Smooth muscle cell (in vitro differentiated cells): ENCODE data around the gene KIF19. TPM values are rescaled to one million over a fixed set of nuclear protein-coding genes. Genes with fewer than 3 reads are reported as not detected.

ENCODE experiments used
- DNase-seq: peaks from one replicate; lab custom pipeline; 2025; ENCODE audit not compliant: unreplicated experiment; lab: John Stamatoyannopoulos, UW
- H2AFZ ChIP-seq: fragments of 200-600 bp; sonication (generic); 2 replicates; pipeline ENCODE4 v1.6.0; 2016; ENCODE audit warnings: antibody characterized with exemption, low read depth, mild to moderate bottlenecking
- H3F3A ChIP-seq: fragments of 200-600 bp; sonication (generic); 2 replicates; pipeline ENCODE4 v1.6.0; 2017; ENCODE audit warnings: antibody characterized with exemption, low read depth
- H3K27ac ChIP-seq: fragments of 200-600 bp; sonication (generic); 2 replicates; pipeline ENCODE4 v1.5.1; 2016; ENCODE audit warnings: low read depth, mild to moderate bottlenecking
- H3K27me3 ChIP-seq: fragments of 200-600 bp; sonication (generic); 2 replicates; pipeline ENCODE4 v1.6.1; 2016; ENCODE audit warnings: low read depth, mild to moderate bottlenecking
- H3K36me3 ChIP-seq: fragments of 200-600 bp; sonication (generic); 2 replicates; pipeline ENCODE4 v1.5.1; 2016; ENCODE audit warnings: low read depth
- H3K4me1 ChIP-seq: fragments of 200-600 bp; sonication (generic); 2 replicates; pipeline ENCODE4 v1.5.1; 2016; ENCODE audit warnings: low read depth
- H3K4me2 ChIP-seq: fragments of 200-600 bp; sonication (generic); 2 replicates; pipeline ENCODE4 v1.6.0; 2016; ENCODE audit warnings: mild to moderate bottlenecking
- H3K4me3 ChIP-seq: fragments of 200-600 bp; sonication (generic); 2 replicates; pipeline ENCODE4 v1.5.1; 2016; ENCODE audit warnings: mild to moderate bottlenecking
- H3K79me2 ChIP-seq: fragments of 200-600 bp; sonication (generic); 2 replicates; pipeline ENCODE4 v1.6.0; 2016; ENCODE audit warnings: low read depth, mild to moderate bottlenecking
- H3K9ac ChIP-seq: fragments of 200-600 bp; sonication (generic); 2 replicates; pipeline ENCODE4 v1.6.0; 2016; ENCODE audit warnings: low read depth
- H3K9me3 ChIP-seq: fragments of 200-600 bp; sonication (generic); replicated peaks from 2 replicates; pipeline ENCODE4 v1.5.1; 2016; ENCODE audit warnings: low read depth
- H4K20me1 ChIP-seq: fragments of 200-600 bp; sonication (generic); 2 replicates; pipeline ENCODE4 v1.6.0; 2016; ENCODE audit warnings: low read depth
- CTCF ChIP-seq: fragments of 200-600 bp; sonication (generic); IDR thresholded peaks from 2 replicates; pipeline ENCODE4 v1.5.1; 2017; ENCODE audit warnings: borderline replicate concordance, mild to moderate bottlenecking, antibody characterized with exemption; ENCODE audit not compliant: insufficient read depth, poor library complexity, severe bottlenecking
- WGBS: methylation state at CpG from one replicate; pipeline ENCODE4 v1.1.7; 2016; ENCODE audit warnings: low lambda C conversion rate; 5-methylcytosine and 5-hydroxymethylcytosine counted together
- polyA plus RNA-seq: library from polyadenylated mRNA; unstranded; fragments of >200 nt; fragmentation: Nextera tagmentation; extraction: Ambion mirVana; gene quantifications from 2 replicates; pipeline ENCODE4 v1.2.1, GENCODE V29; 2016
- total RNA-seq: library from RNA; depleted of rRNA; stranded (reverse); fragments of >200 nt; gene quantifications from 2 replicates; pipeline ENCODE4 v1.2.3, GENCODE V29; 2014

The KIF19 gene
- total and polyA plus RNA-seq, 2 experiments from 2014 or later: not detected

- TF ChIP-seq CTCF: no peak
- WGBS: 75% methylated on average over 12 of the region's 13 CpGs
- DNase-seq: no peak
- H3K36me3 ChIP-seq: no peaks in the 10 kb centered on the region
- H3K9ac ChIP-seq: no peak overlapping the region
- H2AFZ ChIP-seq: no peak overlapping the region
- peaks cover 16% of the 10 kb centered on the region for H3K27me3 ChIP-seq
- H3F3A ChIP-seq: no peaks in the 10 kb centered on the region
- H3K27ac ChIP-seq: no peak overlapping the region
- H4K20me1 ChIP-seq: no peaks in the 10 kb centered on the region
- H3K9me3 ChIP-seq: no peaks in the 10 kb centered on the region
- no peaks in the 10 kb centered on the region for H3K79me2 ChIP-seq
- H3K4me3 ChIP-seq: no peak overlapping the region
- H3K4me2 ChIP-seq: no peak overlapping the region
- no peaks in the 10 kb centered on the region for H3K4me1 ChIP-seq
Measured at GRCh38 chr17:74340470-74341023, 14.5 kb downstream of the KIF19 start.

- TF ChIP-seq CTCF: no peak
- Histone ChIP-seq H3K9me3 (no peaks in the 10 kb centered on the region), H3F3A (no peaks in the 10 kb centered on the region), H3K4me3 (no peak overlapping the region), H4K20me1 (no peaks in the 10 kb centered on the region), H3K27me3 (peaks cover 12% of the 10 kb centered on the region), H3K9ac (no peak overlapping the region), H3K4me1 (no peaks in the 10 kb centered on the region), H3K27ac (no peak overlapping the region), H3K4me2 (no peak overlapping the region), H3K79me2 (no peaks in the 10 kb centered on the region), H2AFZ (no peak overlapping the region), H3K36me3 (no peaks in the 10 kb centered on the region)
- 87% methylated on average over 10 of the region's 10 CpGs for WGBS
- DNase-seq: no peak
Measured at GRCh38 chr17:74342224-74342623, 16.2 kb downstream of the KIF19 start.

GRCh38 chr17:74343121-74343520, 17.1 kb downstream of the KIF19 start:
- no peak overlapping the region for H3K27ac ChIP-seq
- H3F3A ChIP-seq: no peaks in the 10 kb centered on the region
- H3K9me3 ChIP-seq: no peaks in the 10 kb centered on the region
- H3K4me1 ChIP-seq: no peaks in the 10 kb centered on the region
- H3K36me3 ChIP-seq: no peaks in the 10 kb centered on the region
- no peak overlapping the region for H2AFZ ChIP-seq
- no peak for DNase-seq
- H3K79me2 ChIP-seq: no peaks in the 10 kb centered on the region
- no peak overlapping the region for H3K4me2 ChIP-seq
- H3K9ac ChIP-seq: no peak overlapping the region
- 85% methylated on average over 8 of the region's 8 CpGs for WGBS
- TF ChIP-seq CTCF: no peak
- H3K4me3 ChIP-seq: no peak overlapping the region
- H4K20me1 ChIP-seq: no peaks in the 10 kb centered on the region
- H3K27me3 ChIP-seq: peaks cover 11% of the 10 kb centered on the region
